Activated T-cell treated with anti-CD3 and anti-CD28 coated beads for 24 hours (primary cell): Measurements from ENCODE around the gene FAM184A.
A peak's percentile ranks its signal among the peaks of the same experiment; 100 is the strongest.

Source experiments
- DNase-seq: peaks from one replicate; pipeline ENCODE4 v3.0.0-alpha.2; 2020; ENCODE audit warnings: low read depth

Gene FAM184A

GRCh38 chr6:118967239-118967638 is 111.2 kb downstream of the FAM184A start:
- DNase-seq = no peak

GRCh38 chr6:118965843-118966370 is 112.6 kb downstream of the FAM184A start:
- DNase-seq = no peak

GRCh38 chr6:118965371-118965770 is 113.1 kb downstream of the FAM184A start:
- no peak for DNase-seq

- no peak for DNase-seq
Observed at GRCh38 chr6:118963003-118963402, 115.5 kb downstream of the FAM184A start.

- DNase-seq = no peak
Observed at GRCh38 chr6:118959903-118960302, 118.6 kb downstream of the FAM184A start.

GRCh38 chr6:118953391-118953790 is 125.1 kb downstream of the FAM184A start:
- DNase-seq = no peak

- DNase-seq = no peak
Observed at GRCh38 chr6:118952683-118953082, 125.8 kb downstream of the FAM184A start.

GRCh38 chr6:118945217-118945616 is 133.2 kb downstream of the FAM184A start:
- DNase-seq = no peak

- DNase-seq = no peak
Observed at GRCh38 chr6:118940770-118941169, 137.7 kb downstream of the FAM184A start.

- DNase-seq = no peak
Observed at GRCh38 chr6:118939683-118940082, 138.8 kb downstream of the FAM184A start.

GRCh38 chr6:118935978-118936703 is 142.3 kb downstream of the FAM184A start:
- DNase-seq = no peak

- no peak for DNase-seq
Observed at GRCh38 chr6:118935331-118935668, 143.2 kb downstream of the FAM184A start.

- DNase-seq = peak; percentile 83
Observed at GRCh38 chr6:118934461-118935330, 143.8 kb downstream of the FAM184A start, which contains the start of gene MCM9. Gene MCM9 (minus strand): TSS chr6:118935159. CDS start chr6:118931723, 3,436 bp downstream.

GRCh38 chr6:118933855-118934460 is 144.5 kb downstream of the FAM184A start:
- DNase-seq = no peak

- DNase-seq = no peak
Observed at GRCh38 chr6:118932421-118932820, 146.0 kb downstream of the FAM184A start.

GRCh38 chr6:118931436-118931835 is 147.0 kb downstream of the FAM184A start:
- DNase-seq = no peak

GRCh38 chr6:118930680-118931079 is 147.8 kb downstream of the FAM184A start:
- no peak for DNase-seq

- DNase-seq = no peak
Observed at GRCh38 chr6:118923035-118923434, 155.4 kb downstream of the FAM184A start.

- no peak for DNase-seq
Observed at GRCh38 chr6:118921084-118921483, 157.4 kb downstream of the FAM184A start.

- DNase-seq = no peak
Observed at GRCh38 chr6:118918329-118918725, 160.1 kb downstream of the FAM184A start.

- no peak for DNase-seq
Observed at GRCh38 chr6:118917546-118918328, 160.7 kb downstream of the FAM184A start.

GRCh38 chr6:118914598-118914997 is 163.9 kb downstream of the FAM184A start:
- DNase-seq = no peak
